ENCODE measurements around the gene SLC22A7.

DNA sequence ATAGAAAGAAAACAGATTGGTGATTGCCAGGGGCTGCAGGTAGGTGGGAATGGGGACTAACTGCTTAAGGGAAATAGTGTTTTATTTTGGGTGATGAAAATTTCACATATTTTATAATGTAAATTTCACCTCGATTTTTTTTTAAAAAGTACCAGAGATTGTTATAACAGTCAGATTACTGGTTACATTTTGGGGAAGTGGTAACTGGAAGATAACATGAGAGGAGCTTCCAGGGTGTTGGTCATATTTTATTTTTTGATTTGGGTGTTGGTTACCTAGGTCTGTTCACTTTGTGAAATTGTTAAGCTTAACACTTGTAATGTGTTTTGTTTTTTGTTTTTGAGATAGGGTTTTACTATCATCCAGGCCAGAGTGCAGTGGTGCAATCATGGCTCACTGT is 27.8 kb downstream of the SLC22A7 start:
- TF ChIP-seq CTCF (IDR thresholded peaks at IDR 0.05; ENCODE audit: low read depth, low read length) (no peak), EZH2phosphoT487 (IDR thresholded peaks at IDR 0.05; ENCODE audit: low read depth) (no peak)

Data from OCI-LY3 (cell line).